Thoracic aorta (tissue), 2 donors: Measurements from ENCODE around the gene TNFAIP1. TPM values are rescaled to one million over a fixed set of nuclear protein-coding genes. Genes with fewer than 3 reads are reported as not detected.

Source experiments
- ATAC-seq: fragments of 150-250 bp; one replicate; pipeline ENCODE4 v1.8.0; 2017; ENCODE audit warnings: low read depth; ENCODE audit not compliant: insufficient number of reproducible peaks, low FRiP score
- DNase-seq: peaks from one replicate; pipeline ENCODE4 v3.0.0-alpha.2; 2020; ENCODE audit warnings: low spot score
- H3K27ac ChIP-seq, 2 donors: fragments of 200-600 bp; sonication (generic); 1 replicate in 1 of 2; 2 replicates in 1 of 2; pipeline ENCODE4 v1.5.1; 2016; ENCODE audit warnings: mild to moderate bottlenecking in 2 of 2, moderate library complexity in 2 of 2
- H3K27me3 ChIP-seq: fragments of 200-600 bp; sonication (generic); replicated peaks from 2 replicates; pipeline ENCODE4 v1.6.0; 2016; ENCODE audit warnings: mild to moderate bottlenecking; ENCODE audit not compliant: insufficient read depth
- H3K36me3 ChIP-seq: fragments of 200-600 bp; sonication (generic); one replicate; pipeline ENCODE4 v1.5.1; 2016
- H3K4me1 ChIP-seq, 2 donors: fragments of 200-600 bp; sonication (generic); 1 replicate in 1 of 2; 2 replicates in 1 of 2; pipeline versions ENCODE4 v1.5.1 to v1.6.0; 2016; ENCODE audit warnings: low read depth in 2 of 2, mild to moderate bottlenecking in 1 of 2; ENCODE audit not compliant: control insufficient read depth in 1 of 2
- H3K4me3 ChIP-seq: fragments of 200-600 bp; sonication (generic); 2 replicates; pipeline ENCODE4 v1.5.1; 2016; ENCODE audit warnings: mild to moderate bottlenecking
- H3K9me3 ChIP-seq: fragments of 200-600 bp; sonication (generic); 2 replicates; pipeline ENCODE4 v1.5.1; 2016
- total RNA-seq, 2 donors: library from RNA; depleted of rRNA; stranded (reverse); fragments of >200 nt; gene quantifications; one replicate each; pipeline versions ENCODE4 v1.1.0 to v1.2.3, GENCODE V29; 2016
- TF ChIP-seq, protein P1 (sequence below): fragments of 200-600 bp; sonication (generic); IDR thresholded peaks from one replicate; pipeline ENCODE4 v1.5.1; 2019; ENCODE audit warnings: antibody characterized with exemption

TNFAIP1 gene
- total RNA-seq, 2 donors from 2014 or later = 43.3 to 66.1 TPM

DNA sequence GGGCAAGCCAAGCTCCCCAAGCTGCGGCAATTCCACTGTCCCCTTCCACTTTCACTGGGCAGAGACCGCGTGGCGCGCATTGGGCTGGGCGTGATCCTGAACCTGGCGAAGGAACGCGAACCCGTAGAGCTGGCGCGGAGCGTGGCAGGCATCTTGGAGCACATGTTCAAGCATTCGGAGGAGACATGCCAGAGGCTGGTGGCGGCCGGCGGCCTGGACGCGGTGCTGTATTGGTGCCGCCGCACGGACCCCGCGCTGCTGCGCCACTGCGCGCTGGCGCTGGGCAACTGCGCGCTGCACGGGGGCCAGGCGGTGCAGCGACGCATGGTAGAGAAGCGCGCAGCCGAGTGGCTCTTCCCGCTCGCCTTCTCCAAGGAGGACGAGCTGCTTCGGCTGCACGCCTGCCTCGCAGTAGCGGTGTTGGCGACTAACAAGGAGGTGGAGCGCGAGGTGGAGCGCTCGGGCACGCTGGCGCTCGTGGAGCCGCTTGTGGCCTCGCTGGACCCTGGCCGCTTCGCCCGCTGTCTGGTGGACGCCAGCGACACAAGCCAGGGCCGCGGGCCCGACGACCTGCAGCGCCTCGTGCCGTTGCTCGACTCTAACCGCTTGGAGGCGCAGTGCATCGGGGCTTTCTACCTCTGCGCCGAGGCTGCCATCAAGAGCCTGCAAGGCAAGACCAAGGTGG lies 45.7 kb downstream of the TNFAIP1 start:
- Histone ChIP-seq H3K9me3 (no peaks in the 10 kb centered on the region), H3K4me1 (no peaks in the 10 kb centered on the region), H3K27ac (no peak overlapping the region), H3K36me3 (no peaks in the 10 kb centered on the region), H3K4me3 (no peak overlapping the region), H3K27me3 (no peaks in the 10 kb centered on the region)
- TF ChIP-seq, protein P1, sequence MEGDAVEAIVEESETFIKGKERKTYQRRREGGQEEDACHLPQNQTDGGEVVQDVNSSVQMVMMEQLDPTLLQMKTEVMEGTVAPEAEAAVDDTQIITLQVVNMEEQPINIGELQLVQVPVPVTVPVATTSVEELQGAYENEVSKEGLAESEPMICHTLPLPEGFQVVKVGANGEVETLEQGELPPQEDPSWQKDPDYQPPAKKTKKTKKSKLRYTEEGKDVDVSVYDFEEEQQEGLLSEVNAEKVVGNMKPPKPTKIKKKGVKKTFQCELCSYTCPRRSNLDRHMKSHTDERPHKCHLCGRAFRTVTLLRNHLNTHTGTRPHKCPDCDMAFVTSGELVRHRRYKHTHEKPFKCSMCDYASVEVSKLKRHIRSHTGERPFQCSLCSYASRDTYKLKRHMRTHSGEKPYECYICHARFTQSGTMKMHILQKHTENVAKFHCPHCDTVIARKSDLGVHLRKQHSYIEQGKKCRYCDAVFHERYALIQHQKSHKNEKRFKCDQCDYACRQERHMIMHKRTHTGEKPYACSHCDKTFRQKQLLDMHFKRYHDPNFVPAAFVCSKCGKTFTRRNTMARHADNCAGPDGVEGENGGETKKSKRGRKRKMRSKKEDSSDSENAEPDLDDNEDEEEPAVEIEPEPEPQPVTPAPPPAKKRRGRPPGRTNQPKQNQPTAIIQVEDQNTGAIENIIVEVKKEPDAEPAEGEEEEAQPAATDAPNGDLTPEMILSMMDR = no peak
- ATAC-seq (no peak), DNase-seq (no peak)

- H3K9me3 ChIP-seq = no peaks in the 10 kb centered on the region
- H3K4me1 ChIP-seq = no peaks in the 10 kb centered on the region
- no peak overlapping the region for H3K27ac ChIP-seq
- H3K27me3 ChIP-seq = no peaks in the 10 kb centered on the region
- DNase-seq (no peak), ATAC-seq (no peak)
- H3K4me3 ChIP-seq = peak overlapping the region; percentile 70
- H3K36me3 ChIP-seq = peaks cover 11% of the 10 kb centered on the region
- TF ChIP-seq, protein P1 = no peak
Observed at GRCh38 chr17:28384281-28385036, 48.9 kb downstream of the TNFAIP1 start.

GRCh38 chr17:28385037-28385400 lies 49.5 kb downstream of the TNFAIP1 start:
- ATAC-seq = no peak
- H3K4me3 ChIP-seq = peak overlapping the region; percentile 70
- no peaks in the 10 kb centered on the region for H3K27me3 ChIP-seq
- H3K9me3 ChIP-seq = no peaks in the 10 kb centered on the region
- no peaks in the 10 kb centered on the region for H3K4me1 ChIP-seq
- no peak for DNase-seq
- peaks cover 17% of the 10 kb centered on the region for H3K36me3 ChIP-seq
- H3K27ac ChIP-seq = no peak overlapping the region
- TF ChIP-seq, protein P1 = no peak

GRCh38 chr17:28385406-28385805 lies 49.8 kb downstream of the TNFAIP1 start:
- no peak overlapping the region for H3K27ac ChIP-seq
- DNase-seq (no peak), ATAC-seq (no peak)
- no peaks in the 10 kb centered on the region for H3K4me1 ChIP-seq
- no peaks in the 10 kb centered on the region for H3K27me3 ChIP-seq
- H3K4me3 ChIP-seq = peak overlapping the region; percentile 70
- TF ChIP-seq, protein P1 = no peak
- H3K9me3 ChIP-seq = no peaks in the 10 kb centered on the region
- peaks cover 21% of the 10 kb centered on the region for H3K36me3 ChIP-seq

GRCh38 chr17:28386391-28386790 lies 50.8 kb downstream of the TNFAIP1 start:
- Histone ChIP-seq H3K27ac (no peak overlapping the region), H3K9me3 (no peaks in the 10 kb centered on the region), H3K36me3 (peaks cover 26% of the 10 kb centered on the region), H3K27me3 (no peaks in the 10 kb centered on the region), H3K4me1 (no peaks in the 10 kb centered on the region), H3K4me3 (no peak overlapping the region)
- DNase-seq (no peak), ATAC-seq (no peak)
- TF ChIP-seq, protein P1 = no peak
